Neutrophil (primary cell): ENCODE measurements around the gene COMT.

Experiments used
- H3K27ac ChIP-seq: fragments of 200-600 bp; sonication (generic); 2 replicates; pipeline ENCODE4 v1.5.1; 2016; ENCODE audit warnings: mild to moderate bottlenecking, moderate library complexity
- H3K27me3 ChIP-seq: fragments of 200-600 bp; sonication (generic); 2 replicates; pipeline ENCODE4 v1.6.0; 2016; ENCODE audit warnings: mild to moderate bottlenecking
- H3K36me3 ChIP-seq: fragments of 200-600 bp; sonication (generic); 2 replicates; pipeline ENCODE4 v1.5.1; 2017
- H3K4me1 ChIP-seq, 2 experiments: fragments of 200-600 bp in 1 of 2; sonication (generic) in 1 of 2; 1 replicate in 1 of 2; 2 replicates in 1 of 2; pipeline versions ENCODE4 v1.5.1 to v1.6.1; 2013 to 2016; ENCODE audit warnings: low read depth in 1 of 2, low read length in 1 of 2, mild to moderate bottlenecking in 1 of 2, moderate library complexity in 1 of 2; ENCODE audit not compliant: control insufficient read depth in 1 of 2, insufficient read depth in 1 of 2
- H3K4me3 ChIP-seq, 2 experiments: fragments of 200-600 bp in 1 of 2; sonication (generic) in 1 of 2; 1 replicate in 1 of 2; 2 replicates in 1 of 2; pipeline ENCODE4 v1.5.1; 2013 to 2016; ENCODE audit warnings: low read depth in 1 of 2, low read length in 1 of 2, mild to moderate bottlenecking in 1 of 2, moderate library complexity in 1 of 2
- H3K9me3 ChIP-seq: fragments of 200-600 bp; sonication (generic); 2 replicates; pipeline ENCODE4 v1.5.1; 2016
- CTCF ChIP-seq: fragments of 200-600 bp; sonication (generic); IDR thresholded peaks from 2 replicates; pipeline ENCODE4 v1.5.1; 2016; ENCODE audit warnings: antibody characterized with exemption

COMT gene

GRCh38 chr22:19987394-19988306 is 46.1 kb downstream of the COMT start:
- H3K27ac ChIP-seq = no peak overlapping the region

GRCh38 chr22:19988331-19988808 is 46.8 kb downstream of the COMT start:
- H3K36me3 ChIP-seq = no peaks in the 10 kb centered on the region
- peaks cover 9 to 12% of the 10 kb centered on the region in 2 experiments for H3K4me1 ChIP-seq
- no peak overlapping the region for H3K27ac ChIP-seq
- H3K9me3 ChIP-seq = no peaks in the 10 kb centered on the region
- no peak overlapping the region for H3K4me3 ChIP-seq
- TF ChIP-seq CTCF = no peak
- peaks cover 31% of the 10 kb centered on the region for H3K27me3 ChIP-seq

More at GRCh38 chr22:19987394-19988306, 46.1 kb downstream of the COMT start:
- no peaks in the 10 kb centered on the region for H3K36me3 ChIP-seq
- peak overlapping the region in 1 of 2 experiments; percentile 80 for H3K4me3 ChIP-seq
- H3K9me3 ChIP-seq = no peaks in the 10 kb centered on the region
- peaks cover 9 to 12% of the 10 kb centered on the region in 2 experiments for H3K4me1 ChIP-seq
- H3K27me3 ChIP-seq = peaks cover 31% of the 10 kb centered on the region
- TF ChIP-seq CTCF = no peak

- Histone ChIP-seq H3K4me1 (peaks cover 9 to 12% of the 10 kb centered on the region in 2 experiments), H3K27me3 (peaks cover 31% of the 10 kb centered on the region), H3K4me3 (no peak overlapping the region), H3K9me3 (no peaks in the 10 kb centered on the region), H3K36me3 (no peaks in the 10 kb centered on the region), H3K27ac (no peak overlapping the region)
- TF ChIP-seq CTCF = no peak
These were observed 47.6 kb downstream of the COMT start for GRCh38 chr22:19988965-19989724.

GRCh38 chr22:19989725-19990067 is 48.1 kb downstream of the COMT start:
- H3K36me3 ChIP-seq = no peaks in the 10 kb centered on the region
- H3K27me3 ChIP-seq = peaks cover 31% of the 10 kb centered on the region
- no peak for TF ChIP-seq CTCF
- H3K4me3 ChIP-seq = no peak overlapping the region
- H3K4me1 ChIP-seq = peaks cover 9 to 12% of the 10 kb centered on the region in 2 experiments
- H3K9me3 ChIP-seq = no peaks in the 10 kb centered on the region
- no peak overlapping the region for H3K27ac ChIP-seq

GRCh38 chr22:19990188-19990587 is 48.6 kb downstream of the COMT start:
- Histone ChIP-seq H3K27me3 (peaks cover 28% of the 10 kb centered on the region), H3K9me3 (no peaks in the 10 kb centered on the region), H3K4me1 (peaks cover 9 to 12% of the 10 kb centered on the region in 2 experiments), H3K4me3 (no peak overlapping the region), H3K36me3 (no peaks in the 10 kb centered on the region), H3K27ac (no peak overlapping the region)
- TF ChIP-seq CTCF = no peak
